GM18517 (cell line): ENCODE results near the gene DPYD.
A peak's percentile ranks its signal among the peaks of the same experiment; 100 is the strongest.

Experiments used
- ATAC-seq: cut with Tn5 transposase; IDR thresholded peaks from one replicate; pipeline ENCODE4 v1.9.1; 2021; ENCODE audit warnings: mild to moderate bottlenecking, moderate library complexity; ENCODE audit not compliant: unreplicated experiment

The DPYD gene

DNA sequence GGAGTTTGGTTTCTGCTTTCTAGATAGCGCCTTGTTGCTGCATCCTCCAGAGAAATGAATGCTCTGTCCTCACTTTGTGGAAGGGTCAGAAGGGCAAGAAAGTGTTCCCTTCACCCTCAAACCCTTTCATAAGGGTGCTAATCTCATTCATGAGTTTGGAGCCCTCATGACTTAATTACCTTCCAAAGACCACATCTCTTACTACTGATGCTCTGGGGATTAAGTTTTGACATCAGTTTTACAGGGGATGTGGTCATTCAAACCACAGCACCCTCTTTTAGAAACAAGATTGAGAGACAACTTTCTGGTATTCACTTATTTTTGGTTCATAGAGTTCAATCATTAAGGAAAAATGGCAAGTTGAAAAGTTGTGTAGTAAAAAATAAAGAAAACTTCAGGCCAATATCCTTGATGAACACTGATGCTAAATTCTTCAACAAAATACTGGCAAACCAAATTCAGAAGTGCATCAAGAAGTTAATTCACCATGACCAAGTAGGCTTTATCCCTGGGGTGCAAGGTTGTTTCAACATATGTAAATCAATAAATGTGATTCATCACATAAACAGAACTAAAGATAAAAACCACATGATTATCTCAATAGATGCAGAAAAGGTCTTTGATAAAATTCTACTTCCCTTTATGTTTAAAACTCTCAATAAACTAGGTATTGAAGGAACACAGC lies 757.1 kb downstream of the DPYD start:
- ATAC-seq, result peak; percentile 49

DNA sequence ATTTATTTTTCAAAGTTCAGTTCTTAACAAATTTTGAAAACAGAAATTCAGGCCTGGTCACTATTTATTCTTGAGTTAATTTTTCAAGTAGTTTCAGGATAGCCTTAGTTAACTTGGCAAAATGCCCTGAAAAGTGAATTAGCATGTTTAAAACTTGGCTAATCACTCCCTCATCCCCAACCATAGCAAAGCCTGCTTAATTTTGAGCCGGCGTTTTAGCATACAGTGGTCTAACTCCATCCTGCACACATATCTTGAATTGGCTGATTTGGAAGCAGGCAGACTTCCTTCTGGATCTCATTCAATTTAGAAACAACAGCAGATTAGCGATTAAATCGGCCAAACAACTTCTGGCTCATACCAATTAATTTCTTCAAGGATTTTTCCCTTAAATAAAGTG lies 760.0 kb downstream of the DPYD start:
- no peak for ATAC-seq

DNA sequence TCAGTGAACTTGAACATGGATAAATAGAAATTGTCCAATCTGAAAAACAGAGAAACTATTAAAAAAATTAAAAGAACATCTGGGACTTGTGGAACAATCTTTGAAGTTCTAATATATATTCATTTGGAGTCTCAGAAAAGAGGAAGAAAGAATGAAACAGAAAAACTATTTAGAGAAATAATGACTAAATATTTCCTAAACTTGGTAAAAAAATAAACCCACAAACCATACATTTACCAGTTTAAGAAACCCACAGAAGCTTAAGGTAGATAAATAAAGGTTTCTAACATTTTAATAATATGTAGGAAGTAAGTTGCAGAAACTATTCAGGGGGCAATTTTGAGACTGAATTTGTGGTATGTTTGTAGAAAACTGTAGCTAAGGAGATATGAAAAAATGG lies 761.5 kb downstream of the DPYD start:
- ATAC-seq, result peak; percentile 71

DNA sequence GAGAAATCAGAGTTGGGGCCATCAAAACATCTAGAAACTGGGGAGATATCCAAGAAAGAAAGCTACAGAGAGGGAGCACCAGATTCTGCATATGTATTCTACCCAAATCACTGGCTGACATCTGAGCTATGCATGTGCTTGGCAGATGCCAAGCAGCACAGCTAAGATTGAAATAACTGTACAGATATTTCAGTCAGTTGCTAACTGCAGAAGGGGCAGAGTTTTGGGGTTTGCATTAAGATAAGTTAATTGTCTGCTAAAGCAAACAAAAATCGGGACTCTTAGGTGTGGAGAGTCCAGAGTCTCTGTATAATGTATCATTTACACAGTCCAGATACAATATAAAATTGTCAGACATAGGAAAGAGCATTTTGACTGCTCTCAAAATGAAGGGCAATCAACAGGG lies 762.1 kb downstream of the DPYD start:
- ATAC-seq, result no peak

DNA sequence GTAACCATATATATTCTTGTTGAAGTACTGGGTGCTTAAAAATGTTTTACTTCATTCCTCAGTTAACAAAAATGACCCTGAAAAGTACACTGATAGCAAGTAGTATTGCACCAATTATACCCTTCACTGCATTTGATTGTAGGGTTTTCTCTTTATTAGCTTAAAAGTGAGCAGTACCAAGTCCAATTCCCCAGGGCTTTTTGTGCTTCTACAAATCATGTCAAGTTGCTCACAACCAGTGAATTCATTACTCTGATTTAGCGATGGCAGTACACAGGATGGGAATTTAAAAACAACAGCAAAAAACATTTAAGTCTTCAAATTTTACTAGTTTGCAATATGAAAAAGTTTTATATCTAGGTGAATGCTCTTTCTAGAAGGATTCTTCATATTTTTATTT lies 762.8 kb downstream of the DPYD start:
- ATAC-seq, result no peak

DNA sequence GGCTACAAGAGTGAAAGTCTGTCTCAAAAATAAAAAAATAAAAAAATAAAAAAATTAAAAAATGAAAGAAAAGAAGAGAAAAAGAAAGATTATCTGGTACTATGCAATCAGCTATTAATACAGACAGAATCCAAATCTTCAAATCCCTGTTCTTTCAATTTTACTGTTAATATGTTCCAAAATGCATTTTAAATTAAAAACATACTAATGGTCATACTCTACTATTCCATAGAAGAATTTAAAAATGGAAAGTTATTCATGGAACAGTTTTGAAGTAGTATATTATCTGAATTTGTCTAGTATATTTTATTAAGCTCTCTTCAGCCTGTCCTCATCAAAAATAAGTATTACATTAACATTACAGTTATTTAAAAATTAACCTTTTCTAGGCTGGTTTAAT lies 769.2 kb downstream of the DPYD start:
- no peak for ATAC-seq

DNA sequence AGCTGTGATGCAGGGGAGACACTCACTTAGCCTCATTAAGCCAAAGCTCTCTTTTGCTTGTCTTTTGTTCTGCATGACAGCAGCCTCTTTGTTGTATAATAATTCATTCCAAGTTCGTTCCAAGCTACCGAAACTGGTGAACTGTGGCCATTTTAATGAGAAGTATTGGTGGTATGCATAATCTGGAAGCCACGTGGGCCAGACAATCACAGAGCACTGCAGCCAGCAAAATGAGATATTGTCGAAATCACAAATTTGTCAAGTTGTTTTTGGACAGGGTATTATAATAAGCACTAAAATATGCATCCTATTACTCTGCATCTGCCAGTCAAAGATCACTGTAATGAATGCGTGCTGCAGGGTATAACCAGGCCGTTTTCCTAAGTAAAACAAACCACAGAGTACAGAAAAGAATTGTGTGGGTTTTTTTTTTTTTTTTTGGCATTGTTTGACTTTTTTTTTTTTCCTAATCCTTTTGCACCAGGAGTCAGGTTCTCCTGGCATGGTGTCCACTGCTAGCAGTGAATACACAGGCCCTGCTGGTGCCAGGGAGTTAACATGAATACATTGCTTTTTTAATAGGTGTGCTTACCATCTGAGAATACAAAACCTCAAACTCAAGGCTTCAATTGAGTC lies 775.4 kb downstream of the DPYD start:
- no peak for ATAC-seq

DNA sequence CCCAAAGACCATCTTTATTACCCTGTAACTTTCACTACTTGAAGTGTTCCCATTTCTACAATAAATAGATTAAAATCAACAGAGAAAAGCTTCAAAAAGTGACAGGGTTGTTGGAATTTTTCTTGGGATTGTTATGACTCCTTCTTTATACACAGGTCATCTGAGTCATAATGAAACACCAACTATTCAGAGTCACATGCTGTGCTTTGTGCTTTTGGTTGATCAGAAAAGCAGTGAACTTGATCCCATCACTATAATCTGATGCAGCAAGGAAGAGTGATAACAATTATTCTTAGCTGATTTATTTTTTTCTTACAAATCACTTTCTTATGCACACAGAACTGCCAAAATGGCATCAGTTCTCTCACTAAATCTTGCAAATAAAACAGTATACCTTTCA lies 776.3 kb downstream of the DPYD start:
- ATAC-seq, result no peak

DNA sequence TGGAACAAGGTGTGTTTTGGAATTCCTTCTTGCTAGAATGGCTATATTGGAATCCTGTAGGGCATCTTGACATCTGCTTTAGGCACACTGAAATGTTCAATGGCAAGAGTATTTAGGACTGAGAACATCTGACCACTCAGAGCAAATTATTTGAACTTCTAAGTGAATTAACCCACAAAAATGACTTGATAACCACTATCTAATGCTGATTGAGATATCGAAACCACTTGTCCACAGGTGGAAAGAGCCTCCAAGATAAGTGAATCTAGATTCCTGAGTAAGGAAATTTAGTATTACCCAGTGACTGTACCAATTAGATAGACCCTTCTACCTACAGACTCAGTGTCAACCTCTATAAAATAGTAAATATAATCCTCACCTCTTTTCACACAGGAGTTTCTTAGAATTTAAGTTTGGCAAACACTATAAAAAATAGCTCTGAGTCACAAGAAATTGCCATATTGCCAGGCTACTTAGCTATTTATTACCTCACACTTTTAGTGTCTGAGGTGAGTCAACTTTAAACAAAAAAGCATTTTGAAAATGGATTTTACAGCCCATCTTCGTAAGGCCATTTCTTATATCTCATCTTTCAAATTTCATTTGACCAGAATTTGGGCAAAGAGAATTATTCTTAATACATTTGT lies 777.5 kb downstream of the DPYD start:
- ATAC-seq, result no peak

DNA sequence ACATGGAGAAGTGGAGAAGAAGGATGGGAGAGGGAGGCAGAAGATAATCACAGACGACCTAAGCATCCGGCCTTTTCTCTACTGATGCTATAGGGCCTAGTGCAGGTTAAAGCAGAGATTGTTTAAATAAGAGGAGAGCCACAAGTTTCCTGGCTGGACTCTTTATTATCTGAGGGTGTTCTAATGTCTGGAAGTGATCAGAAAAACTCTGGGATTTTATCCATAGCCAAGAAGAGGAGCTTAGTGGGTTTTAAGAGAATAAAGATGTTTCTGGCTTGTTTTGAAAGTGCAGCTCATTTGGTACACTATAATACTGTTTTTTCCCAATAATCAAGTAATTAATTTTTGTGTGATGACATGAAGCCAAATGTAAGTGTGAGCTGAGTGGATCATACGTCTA lies 780.2 kb downstream of the DPYD start:
- ATAC-seq, result no peak

DNA sequence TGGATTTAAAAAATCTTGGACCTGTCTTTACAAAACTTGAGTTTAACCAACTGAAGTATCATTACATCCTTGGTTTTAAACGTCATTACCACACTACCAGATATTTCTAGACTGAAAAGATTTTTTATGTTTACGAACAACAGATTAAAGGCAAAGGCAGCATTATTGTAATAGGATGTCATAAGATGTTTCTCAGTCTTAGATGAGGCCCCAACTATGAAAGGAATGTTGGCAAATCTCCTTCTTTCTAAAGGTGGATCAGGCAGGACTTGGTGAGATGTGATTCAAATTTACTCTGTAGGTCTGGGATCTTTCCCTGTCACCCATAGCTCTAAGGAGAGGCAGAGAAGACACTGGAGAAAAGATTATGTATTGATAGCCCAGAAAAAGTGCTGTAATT lies 781.3 kb downstream of the DPYD start:
- ATAC-seq, result no peak

DNA sequence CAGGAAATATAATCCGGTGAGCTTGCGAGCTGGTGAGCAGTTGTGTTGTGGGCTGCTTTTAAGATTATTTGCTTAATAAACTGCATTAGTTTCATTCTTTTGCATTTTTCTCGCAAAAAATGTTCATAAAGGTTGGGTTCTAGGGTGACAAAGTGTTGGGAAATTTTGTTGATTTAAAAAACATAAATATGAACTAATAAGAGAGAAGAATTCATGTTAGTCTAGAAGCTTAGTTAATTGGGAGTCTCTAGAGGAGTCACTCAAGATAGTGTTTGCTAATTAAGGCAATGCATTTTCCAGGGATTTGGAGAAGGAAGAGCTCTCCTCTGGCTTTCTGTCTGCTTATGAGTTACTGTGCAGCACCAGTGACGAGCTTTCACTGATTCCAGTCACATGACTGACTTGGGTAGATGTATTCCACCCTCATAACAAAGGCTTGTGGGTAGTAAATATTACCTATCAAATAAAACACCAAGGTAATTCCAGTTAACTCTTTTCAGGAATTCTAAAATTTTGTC lies 782.3 kb downstream of the DPYD start:
- no peak for ATAC-seq

DNA sequence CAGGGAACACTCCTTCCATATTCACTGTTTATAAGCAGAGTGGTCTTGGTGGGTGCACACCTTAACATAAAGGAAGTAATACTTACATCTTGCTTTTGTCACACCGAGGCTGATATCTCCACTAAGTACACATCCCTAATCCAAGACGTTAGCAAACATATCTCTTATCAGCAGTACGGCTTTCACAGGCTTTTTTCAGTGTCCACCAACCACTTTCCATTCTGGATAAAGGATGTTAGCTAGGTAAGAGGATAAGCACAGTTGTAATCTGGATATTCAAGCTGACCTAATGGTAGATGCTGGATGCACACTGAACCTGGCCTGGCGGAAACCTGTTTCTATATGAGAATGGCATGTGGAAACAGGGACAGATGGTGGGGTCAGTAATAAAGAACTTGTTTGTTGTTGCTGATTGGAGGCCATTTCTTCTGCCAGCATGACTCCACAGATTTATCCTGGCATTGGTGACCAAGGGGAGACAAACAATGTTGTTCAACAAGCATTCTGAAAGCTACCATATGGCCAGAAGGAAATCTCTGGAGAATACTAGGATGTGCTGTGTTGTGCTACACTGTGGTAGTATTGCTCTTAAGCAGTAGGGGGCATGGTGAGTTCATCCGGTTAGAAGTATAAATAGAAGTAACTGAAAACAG lies 782.8 kb downstream of the DPYD start:
- peak; percentile 98 for ATAC-seq

DNA sequence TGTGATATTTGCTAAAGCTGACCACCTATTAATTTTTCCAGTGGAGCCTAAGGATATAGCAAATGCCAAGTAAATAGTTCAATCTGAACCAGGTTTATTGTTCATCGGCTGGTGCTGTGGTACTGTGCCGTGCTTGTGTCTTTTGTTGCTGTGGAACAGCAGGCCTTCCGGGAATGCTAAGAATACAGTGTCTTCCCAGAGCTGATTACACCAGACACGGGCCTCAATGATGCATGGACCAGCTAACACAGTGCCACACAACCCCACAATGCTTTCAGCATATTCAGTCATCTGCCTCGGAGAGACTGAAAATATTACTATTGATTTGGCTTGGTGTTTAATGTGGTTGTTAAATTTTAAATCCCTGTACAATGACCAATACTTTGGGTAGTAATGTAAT lies 783.8 kb downstream of the DPYD start:
- ATAC-seq, result no peak

DNA sequence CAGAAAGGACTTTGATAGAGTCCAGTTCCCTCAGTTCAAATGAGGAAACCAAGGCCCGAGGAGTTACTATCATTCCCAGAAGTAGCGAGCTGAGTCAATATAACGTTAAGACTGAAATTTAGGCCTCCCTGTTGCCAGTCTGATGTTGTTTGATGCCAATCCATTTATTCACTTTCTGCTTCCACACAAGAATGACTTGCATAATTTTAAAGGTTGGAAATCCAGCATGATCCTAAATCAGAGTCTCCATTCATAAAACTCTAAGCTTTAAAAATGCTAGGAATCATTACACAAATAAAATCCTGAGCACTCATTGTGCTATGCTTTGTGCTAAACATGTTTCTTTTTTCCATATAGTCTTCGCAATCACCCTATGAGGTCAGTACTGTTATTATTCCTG lies 784.9 kb downstream of the DPYD start:
- ATAC-seq, result no peak

DNA sequence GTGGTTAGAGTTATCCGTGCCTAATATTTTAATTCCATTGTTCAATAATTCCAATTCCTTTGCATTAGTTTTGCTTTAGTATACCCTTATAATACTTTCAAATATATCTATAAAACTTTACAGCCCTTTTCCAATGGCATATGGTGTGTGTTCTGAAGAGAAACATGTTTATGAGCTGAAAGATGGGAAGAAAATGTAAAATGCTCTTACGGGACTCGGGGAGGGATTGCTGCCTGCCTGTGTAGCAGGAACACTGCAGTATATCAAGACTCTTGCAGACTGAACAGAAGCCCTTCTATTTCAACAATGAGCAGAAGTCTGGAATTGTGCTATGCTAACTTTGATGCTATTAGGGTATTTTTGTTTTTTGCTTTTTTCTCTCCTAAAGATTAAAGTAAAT lies 792.4 kb downstream of the DPYD start:
- ATAC-seq, result no peak

DNA sequence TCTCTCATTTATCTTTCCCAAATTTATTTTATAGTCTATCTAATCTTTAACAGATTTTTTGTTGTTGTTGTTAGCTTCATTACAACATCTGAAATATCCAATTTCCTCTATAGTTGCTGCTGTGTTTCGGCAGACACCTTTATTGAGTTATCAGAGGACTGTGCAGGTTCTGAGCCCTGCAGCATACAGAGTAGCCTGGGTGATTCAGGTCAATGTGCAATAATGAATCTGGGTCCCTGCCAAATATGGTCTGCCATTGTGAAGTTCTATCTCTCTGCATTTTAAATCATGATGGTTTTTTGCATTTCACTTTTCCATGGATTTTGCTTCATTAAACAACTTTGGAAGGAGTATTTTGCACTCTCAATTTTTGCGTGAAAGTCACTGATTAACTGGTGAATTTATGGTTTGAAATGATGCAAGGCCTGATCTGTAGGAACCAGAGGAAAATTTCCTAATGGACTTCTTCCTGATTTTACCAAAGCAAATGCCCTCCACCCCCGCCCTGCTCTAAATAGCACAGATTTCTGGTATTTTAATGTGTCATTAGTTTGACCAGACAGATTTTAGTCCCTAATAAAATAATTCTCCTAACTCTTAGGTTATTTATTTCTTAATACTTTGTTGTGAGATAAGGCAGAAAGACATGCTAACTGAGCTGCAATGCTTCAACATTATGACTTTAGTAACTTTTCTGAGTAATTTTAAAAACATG lies 797.0 kb downstream of the DPYD start:
- no peak for ATAC-seq

DNA sequence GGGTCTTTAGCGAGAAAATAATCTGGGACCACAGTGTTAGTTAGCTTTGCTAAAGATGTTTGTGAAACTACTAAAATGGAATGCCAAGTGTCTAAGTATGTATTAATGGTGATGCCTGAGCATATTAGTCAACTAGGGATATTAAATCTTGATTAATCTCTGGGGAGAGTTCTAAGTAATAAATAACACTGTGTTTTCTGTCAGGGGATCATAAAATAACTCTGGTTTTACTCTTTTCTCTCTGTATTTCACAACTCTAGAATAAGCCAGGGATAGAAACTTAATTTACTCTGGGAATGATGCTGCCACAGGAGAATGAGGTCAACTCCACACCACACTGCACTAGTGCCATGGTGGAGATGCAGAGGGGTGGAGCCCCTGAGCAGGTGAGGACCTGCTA lies 800.0 kb downstream of the DPYD start:
- ATAC-seq, result no peak

DNA sequence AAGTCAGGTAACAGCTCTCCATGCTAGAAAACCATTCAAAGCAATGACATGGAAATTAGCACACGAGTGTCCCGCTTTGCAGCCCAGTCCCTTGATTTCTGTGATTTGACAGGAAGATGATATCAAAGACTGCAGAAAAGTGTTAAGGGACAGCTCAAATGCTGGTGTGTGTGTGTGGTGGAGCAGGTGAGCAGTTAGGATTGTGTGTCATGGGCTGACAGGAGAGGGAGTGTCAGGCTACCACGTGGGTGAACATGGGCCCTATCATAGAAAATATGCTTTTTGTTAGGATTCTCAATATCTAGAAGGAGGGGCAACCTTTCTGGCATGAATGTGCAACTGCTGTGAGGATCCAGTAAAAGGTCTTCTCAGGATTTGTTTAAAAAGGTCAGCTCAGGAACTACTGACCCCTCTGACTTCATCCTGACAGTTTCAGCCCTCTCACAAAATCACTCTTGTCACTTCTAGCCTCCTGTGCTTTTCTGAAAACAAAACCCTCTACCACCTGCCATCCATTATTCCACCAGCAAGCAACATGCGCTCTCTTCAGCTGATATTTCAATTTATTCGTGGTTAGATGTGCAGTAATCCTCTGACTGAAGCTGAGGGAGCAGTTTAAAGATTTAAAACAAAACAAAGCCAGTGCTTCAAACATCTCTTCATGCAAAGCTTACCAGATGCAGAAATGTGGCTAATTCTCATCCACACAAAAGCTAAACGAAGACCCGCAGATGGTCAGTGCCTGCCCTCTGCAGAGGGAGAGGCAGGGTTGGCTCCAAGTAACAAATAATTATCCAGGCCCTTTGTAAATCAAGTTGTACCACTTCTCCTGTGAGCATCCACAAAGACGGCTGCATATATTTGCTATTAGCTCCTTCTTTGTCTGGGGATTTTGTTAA lies 801.3 kb downstream of the DPYD start:
- no peak for ATAC-seq

DNA sequence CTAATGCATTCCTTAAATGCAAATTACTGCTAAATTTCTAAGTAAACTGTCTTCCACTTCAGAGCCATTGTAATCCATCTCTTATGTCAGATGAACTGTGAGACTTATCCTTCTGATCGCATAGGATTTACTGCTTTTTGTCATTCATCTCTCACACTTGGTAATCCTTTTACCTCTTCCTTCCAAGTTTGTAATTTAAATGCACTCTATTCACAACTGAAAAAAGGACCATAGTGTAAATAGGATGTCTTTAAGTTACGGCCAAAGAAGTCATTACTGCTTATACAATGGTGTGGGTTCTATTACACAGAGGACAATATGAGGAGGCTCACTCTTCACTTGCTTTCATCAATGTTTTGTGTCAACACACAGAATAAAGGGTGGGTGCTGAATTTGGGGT lies 806.0 kb downstream of the DPYD start:
- ATAC-seq, result no peak
